Endothelial cell of umbilical vein (primary cell): Measurements from ENCODE around the gene FSIP1. TPM values are rescaled to one million over a fixed set of nuclear protein-coding genes. Genes with fewer than 3 reads are reported as not detected.

Experiments used
- BruUV-seq: library from RNA; stranded (reverse); fragments of 400-500 nt; replicated peaks from 2 replicates; lab custom pipeline; 2021; lab: Mats Ljungman, UMichigan
- CTCF ChIA-PET: fragments of 300-600, 350-600 bp; sonication (Branson Sonifier 250); formaldehyde crosslinking; loops from one replicate; lab custom pipeline; 2021; ENCODE audit warnings: antibody characterized with exemption, inconsistent platforms; lab: Charles Lee
- POLR2A ChIA-PET: fragments of 300-600, 350-600 bp; sonication (Branson Sonifier 250); formaldehyde crosslinking; loops from one replicate; lab custom pipeline; 2021; ENCODE audit warnings: antibody characterized with exemption, inconsistent platforms; lab: Charles Lee
- DNase-seq: peaks from one replicate; pipeline ENCODE4 v3.0.0-alpha.2; 2011; ENCODE audit warnings: low read depth, low spot score
- FAIRE-seq: peaks from 2 replicates; lab custom pipeline; 2011; peaks lifted over from hg19 to GRCh38; lab: Jason Lieb, UNC
- H2AFZ ChIP-seq: 2 replicates; pipeline ENCODE4 v1.6.0; 2012; ENCODE audit warnings: low read depth, low read length, control low read depth, inconsistent platforms
- H3K27ac ChIP-seq: 2 replicates; pipeline ENCODE4 v1.5.1; 2011; ENCODE audit warnings: low read depth, mild to moderate bottlenecking, control low read depth, low read length, moderate library complexity; ENCODE audit not compliant: insufficient read depth
- H3K27me3 ChIP-seq, 2 experiments: 2 replicates each; pipeline versions ENCODE4 v1.6.0 to v1.6.1; 2011; ENCODE audit warnings: low read length in 2 of 2, mixed read lengths in 1 of 2; ENCODE audit not compliant: control insufficient read depth in 2 of 2, insufficient read depth in 2 of 2
- H3K36me3 ChIP-seq, 2 experiments: 2 replicates in 1 of 2; 3 replicates in 1 of 2; pipeline ENCODE4 v1.5.1; 2011; ENCODE audit warnings: low read length in 2 of 2, mild to moderate bottlenecking in 1 of 2, moderate library complexity in 1 of 2; ENCODE audit not compliant: control insufficient read depth in 2 of 2, insufficient read depth in 2 of 2; ENCODE audit errors: extremely low read depth in 1 of 2
- H3K4me1 ChIP-seq: 3 replicates; pipeline ENCODE4 v1.5.1; 2011; ENCODE audit warnings: mild to moderate bottlenecking, low read length; ENCODE audit not compliant: control insufficient read depth, insufficient read depth; ENCODE audit errors: extremely low read depth
- H3K4me2 ChIP-seq: 2 replicates; pipeline ENCODE4 v1.6.1; 2011; ENCODE audit warnings: low read length, control low read depth, mixed read lengths; ENCODE audit not compliant: insufficient read depth
- H3K4me3 ChIP-seq, 3 experiments: fragments of 200-600 bp in 1 of 3; sonication (generic), shearing (Covaris generic) in 1 of 3; replicated peaks in 1 of 3; 2 replicates each; pipeline ENCODE4 v1.5.1; 2011 to 2016; ENCODE audit warnings: control low read depth in 3 of 3, low read length in 3 of 3, mild to moderate bottlenecking in 2 of 3, inconsistent platforms in 1 of 3, low read depth in 1 of 3, moderate library complexity in 1 of 3; ENCODE audit not compliant: insufficient read depth in 1 of 3
- H3K79me2 ChIP-seq: 2 replicates; pipeline ENCODE4 v1.6.0; 2012; ENCODE audit warnings: low read length, inconsistent platforms; ENCODE audit not compliant: control insufficient read depth, insufficient read depth
- H3K9ac ChIP-seq: replicated peaks from 2 replicates; pipeline ENCODE3; 2011; ENCODE audit warnings: low read length, control low read depth; ENCODE audit not compliant: insufficient read depth; ENCODE audit errors: extremely low read depth
- H3K9me1 ChIP-seq: replicated peaks from 3 replicates; pipeline ENCODE4 v1.6.0; 2011; ENCODE audit warnings: mild to moderate bottlenecking, low read length; ENCODE audit not compliant: control insufficient read depth, insufficient read depth; ENCODE audit errors: extremely low read depth
- H3K9me3 ChIP-seq: replicated peaks from 2 replicates; pipeline ENCODE4 v1.5.1; 2012; ENCODE audit warnings: low read length, inconsistent platforms; ENCODE audit not compliant: control insufficient read depth, insufficient read depth
- H4K20me1 ChIP-seq: replicated peaks from 2 replicates; pipeline ENCODE3; 2011; ENCODE audit warnings: mild to moderate bottlenecking, low read length; ENCODE audit not compliant: control insufficient read depth, insufficient read depth; ENCODE audit errors: extremely low read depth
- CTCF ChIP-seq, 2 donors: IDR thresholded peaks; 1 replicate in 1 of 2; 2 replicates in 1 of 2; pipeline ENCODE4 v1.5.1; 2011; ENCODE audit warnings: low read length in 2 of 2, mild to moderate bottlenecking in 2 of 2, moderate library complexity in 2 of 2, control low read depth in 1 of 2, inconsistent platforms in 1 of 2, low read depth in 1 of 2; ENCODE audit not compliant: insufficient read depth in 1 of 2; ENCODE audit errors: extremely low read depth in 1 of 2
- EZH2 ChIP-seq: IDR thresholded peaks from 2 replicates; pipeline ENCODE4 v1.6.1; 2012; ENCODE audit warnings: borderline replicate concordance, low read depth, mild to moderate bottlenecking, moderate library complexity, low read length, inconsistent platforms; ENCODE audit not compliant: severe bottlenecking
- FOS ChIP-seq: IDR thresholded peaks from 2 replicates; pipeline ENCODE4 v1.6.1; 2011; ENCODE audit warnings: mild to moderate bottlenecking, low read length, moderate library complexity, borderline replicate concordance; ENCODE audit not compliant: insufficient read depth
- GATA2 ChIP-seq: IDR thresholded peaks from 2 replicates; pipeline ENCODE4 v1.7.0; 2011; ENCODE audit warnings: low read depth, mild to moderate bottlenecking, moderate library complexity, mixed read lengths, low read length; ENCODE audit not compliant: insufficient read length, insufficient read depth
- JUN ChIP-seq: IDR thresholded peaks from 2 replicates; pipeline ENCODE4 v1.6.1; 2011; ENCODE audit warnings: borderline replicate concordance, low read depth; ENCODE audit not compliant: insufficient read length, insufficient read depth
- MYC ChIP-seq: IDR thresholded peaks from one replicate; pipeline ENCODE4 v1.6.1; 2011; ENCODE audit warnings: mild to moderate bottlenecking, low read depth, low read length
- POLR2A ChIP-seq: IDR thresholded peaks from 2 replicates; pipeline ENCODE4 v1.6.1; 2012; ENCODE audit warnings: low read depth, mild to moderate bottlenecking, control low read depth, low read length
- dilution Hi-C: fragments of 300-500 bp; cut with MboI; formaldehyde crosslinking; loops from one replicate; pipeline ENCODE4 v1.15.0; 2019; ENCODE audit warnings: low sequenced_read_pairs; ENCODE audit not compliant: extremely low pct_ligation_motif_present
- intact Hi-C: fragments of 100-400 bp; cut with micrococcal nuclease; formaldehyde crosslinking; loops from one replicate; pipeline ENCODE4 v1.10.0; 2022
- polyA plus RNA-seq, 4 experiments: library from polyadenylated mRNA; depleted of rRNA in 3 of 4; stranded (reverse) in 3 of 4; unstranded in 1 of 4; fragments of >200 nt; gene quantifications; 2 replicates each; pipeline versions ENCODE4 v1.2.1 to v1.2.3, GENCODE V29; 2011 to 2012; ENCODE audit warnings: missing spikeins in 1 of 4
- total RNA-seq: library from RNA; stranded (reverse); gene quantifications from 2 replicates; pipeline ENCODE4 v1.2.3, GENCODE V29; 2021

Gene FSIP1
- total and polyA plus RNA-seq, 2 donors (not counting 3 experiments of a cell fraction or from before 2014, with no cell fraction given) = 0.23 to 1.1 TPM

- Histone ChIP-seq H3K4me1 (peaks cover 50% of the 10 kb centered on the region), H3K27ac (no peak overlapping the region), H3K79me2 (no peaks in the 10 kb centered on the region), H4K20me1 (no peaks in the 10 kb centered on the region), H3K4me2 (no peak overlapping the region), H2AFZ (no peak overlapping the region), H3K27me3 (no peaks in the 10 kb centered on the region), H3K4me3 (no peak overlapping the region), H3K9me3 (no peaks in the 10 kb centered on the region), H3K9me1 (no peaks in the 10 kb centered on the region), H3K36me3 (no peaks in the 10 kb centered on the region), H3K9ac (no peak overlapping the region)
- no TSS peak for BruUV-seq
- DNase-seq (peak; percentile 46), FAIRE-seq (no peak)
- POLR2A ChIA-PET = no interaction called here
- no peak for TF ChIP-seq GATA2
- TF ChIP-seq CTCF (IDR thresholded peaks at IDR 0.05; ENCODE audit: extremely low read depth in 1 of 2, insufficient read depth in 1 of 2, low read depth in 1 of 2, low read length in 2 of 2) = peak; percentile 18 to 39
- no peak for TF ChIP-seq JUN
- TF ChIP-seq FOS = no peak
- no peak for TF ChIP-seq MYC
- TF ChIP-seq POLR2A = no peak
- TF ChIP-seq EZH2 = no peak
- CTCF ChIA-PET = interaction anchor here (0.5 to 5.8 kb wide), 6 partner anchors 13 to 129 kb away, joined by 3 to 63 read pairs (median 6); no protein-coding TSS in a partner anchor
- dilution Hi-C loops (no loop called here), intact Hi-C loops (loop anchor here (2.0 to 10.0 kb wide), 4 partner anchors 15 to 297 kb away; partner anchors contain the start of gene GPR176)
Observed at GRCh38 chr15:39628144-39628508, 154.5 kb downstream of the FSIP1 start.
